Measurements from ENCODE around the gene MAP1LC3B2.
"Not testable (repeated sequence)": the region's sequence is repeated elsewhere in the genome, so short reads cannot be mapped to it uniquely, and the experiment has no call there.

MAP1LC3B2 gene

DNA sequence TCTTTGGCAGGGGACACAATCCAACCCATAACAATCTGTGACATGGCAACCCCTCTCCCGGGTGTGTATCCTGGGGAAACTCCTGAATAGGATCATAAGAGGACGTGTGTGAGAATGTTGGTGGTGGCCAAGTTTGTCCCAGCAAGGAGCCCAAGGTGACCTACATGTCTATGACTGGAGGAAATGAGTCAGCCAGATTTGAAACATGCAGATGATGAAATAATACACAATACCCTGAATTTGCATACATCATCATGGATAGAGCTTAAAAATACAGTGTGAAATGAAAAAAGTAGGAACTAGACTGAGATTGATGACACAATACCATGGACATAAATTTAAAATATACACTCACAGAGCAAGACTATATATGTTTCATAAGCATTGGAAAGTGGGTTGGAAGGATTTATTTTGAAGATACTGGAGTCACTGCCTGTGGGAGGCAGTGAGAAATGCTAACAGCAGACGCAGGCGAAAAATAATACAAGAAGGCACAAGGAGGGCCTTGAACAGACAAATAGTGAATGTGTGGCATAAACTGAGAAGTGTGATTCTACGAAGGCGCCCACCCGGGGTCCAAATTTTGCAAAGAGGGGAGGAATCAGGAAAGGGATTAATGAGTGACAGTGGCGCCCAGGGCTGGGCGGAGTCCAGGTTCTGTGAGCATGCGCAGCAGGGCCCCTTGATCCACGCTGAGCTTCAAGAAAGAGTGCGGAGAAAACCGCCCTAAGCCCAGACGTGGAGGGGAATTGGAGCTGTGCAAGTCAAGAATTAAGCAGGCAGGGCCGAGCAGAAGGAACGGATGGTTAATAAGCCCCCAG lies 7.0 kb upstream of the MAP1LC3B2 start:
- H3K9ac ChIP-seq (ENCODE audit: low read length), result no peak overlapping the region
- no peaks in the 10 kb centered on the region for H3K9me3 ChIP-seq (ENCODE audit: control insufficient read depth, low read length)
- no peaks in the 10 kb centered on the region for H3K27me3 ChIP-seq (ENCODE audit: control insufficient read depth, insufficient read depth, low read length)
- H3K4me1 ChIP-seq (ENCODE audit: control insufficient read depth, insufficient read depth, low read length), result no peaks in the 10 kb centered on the region
- no peaks in the 10 kb centered on the region for H3K36me3 ChIP-seq (ENCODE audit: control insufficient read depth, insufficient read depth, low read length)
- H3K4me3 ChIP-seq (ENCODE audit: low read length), result no peak overlapping the region

DNA sequence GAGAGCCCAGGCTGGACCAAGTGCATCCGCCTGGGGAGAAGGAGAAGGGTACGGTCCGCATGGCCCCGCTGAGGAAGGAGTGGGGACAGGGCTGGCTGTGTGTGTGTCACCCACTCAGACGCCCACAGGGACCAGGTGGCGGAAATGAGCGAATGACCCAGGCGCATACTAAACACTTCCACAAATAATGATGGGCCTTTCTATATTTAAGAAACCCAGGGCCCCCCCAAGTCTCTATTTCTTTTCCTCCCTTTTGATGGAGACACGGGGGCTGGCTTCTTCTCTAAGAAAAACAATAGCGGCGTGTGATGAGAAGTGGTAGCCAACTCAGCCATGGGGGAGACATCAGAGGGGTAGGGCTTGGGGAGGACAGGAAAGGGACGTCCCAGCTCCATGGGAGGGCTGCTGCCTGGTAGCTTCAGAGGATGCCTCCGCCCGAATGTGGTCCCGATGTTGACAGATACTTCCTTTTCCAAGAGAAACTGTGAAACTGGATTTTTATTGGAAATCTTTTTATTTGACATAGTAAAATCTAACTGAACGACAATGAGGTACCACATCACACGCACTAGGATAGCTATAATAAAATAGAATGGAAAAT lies 6.3 kb upstream of the MAP1LC3B2 start:
- Histone ChIP-seq H3K4me3 (ENCODE audit: low read length) (no peak overlapping the region), H3K9me3 (ENCODE audit: control insufficient read depth, low read length) (no peaks in the 10 kb centered on the region), H3K4me1 (ENCODE audit: control insufficient read depth, insufficient read depth, low read length) (no peaks in the 10 kb centered on the region), H3K9ac (ENCODE audit: low read length) (no peak overlapping the region), H3K36me3 (ENCODE audit: control insufficient read depth, insufficient read depth, low read length) (no peaks in the 10 kb centered on the region), H3K27me3 (ENCODE audit: control insufficient read depth, insufficient read depth, low read length) (no peaks in the 10 kb centered on the region)

- H3K36me3 ChIP-seq (ENCODE audit: control insufficient read depth, insufficient read depth, low read length), result no peaks in the 10 kb centered on the region
- H3K27me3 ChIP-seq (ENCODE audit: control insufficient read depth, insufficient read depth, low read length), result no peaks in the 10 kb centered on the region
- H3K9me3 ChIP-seq (ENCODE audit: control insufficient read depth, low read length), result no peaks in the 10 kb centered on the region
- no peak overlapping the region for H3K4me3 ChIP-seq (ENCODE audit: low read length)
- H3K4me1 ChIP-seq (ENCODE audit: control insufficient read depth, insufficient read depth, low read length), result peaks cover 16% of the 10 kb centered on the region
- H3K9ac ChIP-seq (ENCODE audit: low read length), result no peak overlapping the region
These were observed 2.7 kb upstream of the MAP1LC3B2 start for GRCh38 chr12:116556356-116556952.

DNA sequence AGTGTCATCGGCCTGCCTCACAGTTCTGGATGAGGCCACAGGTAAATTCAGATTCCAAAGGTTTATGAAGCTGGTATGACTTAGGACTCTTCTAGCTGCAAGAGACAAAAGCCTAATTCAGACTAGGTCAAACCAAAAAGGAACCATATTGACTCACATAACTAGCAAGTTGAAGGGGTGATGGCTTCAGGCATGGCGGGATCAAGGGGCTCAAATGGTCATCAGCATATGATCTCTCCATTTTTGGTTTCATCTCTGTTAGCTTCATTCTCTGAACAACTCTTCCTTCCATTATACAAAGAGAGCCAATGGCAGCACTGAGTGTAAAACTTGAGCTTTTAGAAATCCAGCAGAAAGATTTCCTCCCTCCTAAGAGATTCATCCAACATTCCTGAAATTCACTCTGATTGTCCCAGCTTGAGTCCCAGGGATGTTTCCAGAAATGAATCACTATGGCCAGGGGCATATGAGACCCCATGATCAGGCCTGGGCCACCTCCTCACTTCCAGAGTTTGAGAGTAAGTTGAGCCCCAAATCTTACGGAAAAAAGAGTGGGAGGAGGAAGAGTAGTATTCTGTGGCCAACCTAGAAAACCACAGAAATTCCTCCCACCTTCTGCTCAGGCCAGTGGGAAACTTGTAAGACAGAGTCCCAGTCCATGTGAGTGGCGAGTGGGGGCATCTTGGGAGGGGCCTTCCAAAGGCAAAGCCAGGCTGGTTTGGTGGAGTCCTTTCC lies 2.0 kb upstream of the MAP1LC3B2 start:
- Histone ChIP-seq H3K4me3 (ENCODE audit: low read length) (no peak overlapping the region), H3K9me3 (ENCODE audit: control insufficient read depth, low read length) (no peaks in the 10 kb centered on the region), H3K4me1 (ENCODE audit: control insufficient read depth, insufficient read depth, low read length) (peaks cover 16% of the 10 kb centered on the region), H3K27me3 (ENCODE audit: control insufficient read depth, insufficient read depth, low read length) (no peaks in the 10 kb centered on the region), H3K9ac (ENCODE audit: low read length) (no peak overlapping the region), H3K36me3 (ENCODE audit: control insufficient read depth, insufficient read depth, low read length) (no peaks in the 10 kb centered on the region)

- Histone ChIP-seq H3K4me1 (ENCODE audit: control insufficient read depth, insufficient read depth, low read length) (peaks cover 16% of the 10 kb centered on the region), H3K9ac (ENCODE audit: low read length) (no peak overlapping the region), H3K9me3 (ENCODE audit: control insufficient read depth, low read length) (no peaks in the 10 kb centered on the region), H3K4me3 (ENCODE audit: low read length) (no peak overlapping the region), H3K27me3 (ENCODE audit: control insufficient read depth, insufficient read depth, low read length) (no peaks in the 10 kb centered on the region), H3K36me3 (ENCODE audit: control insufficient read depth, insufficient read depth, low read length) (no peaks in the 10 kb centered on the region)
These were observed 660 bp upstream of the MAP1LC3B2 start for GRCh38 chr12:116558280-116559161.

DNA sequence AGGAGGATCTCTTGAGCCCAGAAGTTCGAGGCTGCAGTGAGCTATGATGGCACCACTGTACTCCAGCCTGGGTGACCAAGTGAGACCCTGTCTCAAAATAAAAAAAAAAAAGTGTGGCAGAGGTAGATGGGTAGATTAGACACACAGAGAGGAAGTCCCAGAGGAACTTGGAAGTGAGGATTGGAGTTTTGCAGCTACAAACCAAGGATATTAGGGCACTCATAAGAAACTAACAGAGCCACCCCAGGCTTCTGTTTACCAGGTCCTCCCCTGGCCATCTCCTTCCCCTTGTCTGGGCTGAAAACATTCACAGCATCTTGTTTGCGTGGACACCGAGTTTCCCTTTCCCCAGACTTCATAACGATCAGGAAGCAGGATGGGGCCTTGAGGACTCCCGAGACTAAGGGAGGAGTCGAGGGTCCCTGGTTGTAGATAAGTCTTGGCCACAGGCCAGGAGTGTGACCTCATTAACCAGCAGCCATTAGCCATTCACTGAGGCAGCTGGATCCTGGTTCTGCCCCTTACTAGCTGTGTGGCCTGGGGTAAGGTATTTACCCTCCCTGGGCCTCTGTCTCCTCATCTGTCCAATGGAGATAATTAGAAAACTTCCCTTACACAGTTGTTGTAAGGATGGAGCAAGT lies 2.1 kb downstream of the MAP1LC3B2 start:
- Histone ChIP-seq H3K9ac (ENCODE audit: low read length) (no peak overlapping the region), H3K36me3 (ENCODE audit: control insufficient read depth, insufficient read depth, low read length) (no peaks in the 10 kb centered on the region), H3K9me3 (ENCODE audit: control insufficient read depth, low read length) (no peaks in the 10 kb centered on the region), H3K27me3 (ENCODE audit: control insufficient read depth, insufficient read depth, low read length) (no peaks in the 10 kb centered on the region), H3K4me3 (ENCODE audit: low read length) (no peak overlapping the region), H3K4me1 (ENCODE audit: control insufficient read depth, insufficient read depth, low read length) (peaks cover 16% of the 10 kb centered on the region)

GRCh38 chr12:116562090-116562489 lies 2.9 kb downstream of the MAP1LC3B2 start:
- Histone ChIP-seq H3K4me3 (ENCODE audit: low read length) (no peak overlapping the region), H3K27me3 (ENCODE audit: control insufficient read depth, insufficient read depth, low read length) (no peaks in the 10 kb centered on the region), H3K9me3 (ENCODE audit: control insufficient read depth, low read length) (no peaks in the 10 kb centered on the region), H3K36me3 (ENCODE audit: control insufficient read depth, insufficient read depth, low read length) (no peaks in the 10 kb centered on the region), H3K4me1 (ENCODE audit: control insufficient read depth, insufficient read depth, low read length) (peaks cover 16% of the 10 kb centered on the region), H3K9ac (ENCODE audit: low read length) (no peak overlapping the region)

DNA sequence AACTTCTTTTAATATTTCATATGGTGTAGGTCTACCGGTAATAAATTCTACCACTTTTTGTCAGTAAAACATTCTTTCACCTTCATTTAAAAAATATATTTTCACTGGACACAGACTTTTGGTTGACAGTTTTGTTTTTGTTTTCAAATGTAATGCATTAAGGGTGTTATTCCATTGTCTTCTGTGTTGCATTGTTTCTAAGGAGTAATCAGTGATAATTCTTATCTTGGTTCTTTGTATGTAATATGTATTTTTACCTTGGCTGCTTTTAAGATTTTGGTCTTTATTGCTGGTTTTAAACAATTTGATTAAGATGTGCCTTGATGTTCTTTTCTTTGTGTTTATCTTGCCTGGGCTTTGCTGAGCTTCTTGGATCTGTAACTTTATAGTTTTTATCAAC lies 4.1 kb downstream of the MAP1LC3B2 start:
- Histone ChIP-seq H3K4me1 (ENCODE audit: control insufficient read depth, insufficient read depth, low read length) (peaks cover 14% of the 10 kb centered on the region), H3K9me3 (ENCODE audit: control insufficient read depth, low read length) (no peaks in the 10 kb centered on the region), H3K27me3 (ENCODE audit: control insufficient read depth, insufficient read depth, low read length) (no peaks in the 10 kb centered on the region), H3K4me3 (ENCODE audit: low read length) (no peak overlapping the region), H3K36me3 (ENCODE audit: control insufficient read depth, insufficient read depth, low read length) (no peaks in the 10 kb centered on the region), H3K9ac (ENCODE audit: low read length) (no peak overlapping the region)

- no peak overlapping the region for H3K9ac ChIP-seq (ENCODE audit: low read length)
- no peaks in the 10 kb centered on the region for H3K9me3 ChIP-seq (ENCODE audit: control insufficient read depth, low read length)
- no peaks in the 10 kb centered on the region for H3K27me3 ChIP-seq (ENCODE audit: control insufficient read depth, insufficient read depth, low read length)
- peaks cover 6% of the 10 kb centered on the region for H3K4me1 ChIP-seq (ENCODE audit: control insufficient read depth, insufficient read depth, low read length)
- H3K4me3 ChIP-seq (ENCODE audit: low read length), result no peak overlapping the region
- no peaks in the 10 kb centered on the region for H3K36me3 ChIP-seq (ENCODE audit: control insufficient read depth, insufficient read depth, low read length)
These were observed 4.9 kb downstream of the MAP1LC3B2 start for GRCh38 chr12:116564080-116564479.

- H3K4me1 ChIP-seq (ENCODE audit: control insufficient read depth, insufficient read depth, low read length); H3K9ac ChIP-seq (ENCODE audit: low read length); H3K9me3 ChIP-seq (ENCODE audit: control insufficient read depth, low read length); H3K36me3 ChIP-seq (ENCODE audit: control insufficient read depth, insufficient read depth, low read length); H3K4me3 ChIP-seq (ENCODE audit: low read length); H3K27me3 ChIP-seq (ENCODE audit: control insufficient read depth, insufficient read depth, low read length): not testable (repeated sequence)
These were observed 6.0 kb downstream of the MAP1LC3B2 start for GRCh38 chr12:116565221-116565620.

GRCh38 chr12:116565963-116566362 lies 6.8 kb downstream of the MAP1LC3B2 start:
- no peaks in the 10 kb centered on the region for H3K4me1 ChIP-seq (ENCODE audit: control insufficient read depth, insufficient read depth, low read length)
- H3K9me3 ChIP-seq (ENCODE audit: control insufficient read depth, low read length), result no peaks in the 10 kb centered on the region
- H3K9ac ChIP-seq (ENCODE audit: low read length), result no peak overlapping the region
- no peaks in the 10 kb centered on the region for H3K36me3 ChIP-seq (ENCODE audit: control insufficient read depth, insufficient read depth, low read length)
- no peak overlapping the region for H3K4me3 ChIP-seq (ENCODE audit: low read length)
- no peaks in the 10 kb centered on the region for H3K27me3 ChIP-seq (ENCODE audit: control insufficient read depth, insufficient read depth, low read length)
